HG03025 (cell line): ENCODE results near the gene SNX19.

Source experiments
- ATAC-seq: cut with Tn5 transposase; IDR thresholded peaks from one replicate; pipeline ENCODE4 v1.9.1; 2021; ENCODE audit warnings: mild to moderate bottlenecking, moderate library complexity; ENCODE audit not compliant: unreplicated experiment, low FRiP score

SNX19 gene

DNA sequence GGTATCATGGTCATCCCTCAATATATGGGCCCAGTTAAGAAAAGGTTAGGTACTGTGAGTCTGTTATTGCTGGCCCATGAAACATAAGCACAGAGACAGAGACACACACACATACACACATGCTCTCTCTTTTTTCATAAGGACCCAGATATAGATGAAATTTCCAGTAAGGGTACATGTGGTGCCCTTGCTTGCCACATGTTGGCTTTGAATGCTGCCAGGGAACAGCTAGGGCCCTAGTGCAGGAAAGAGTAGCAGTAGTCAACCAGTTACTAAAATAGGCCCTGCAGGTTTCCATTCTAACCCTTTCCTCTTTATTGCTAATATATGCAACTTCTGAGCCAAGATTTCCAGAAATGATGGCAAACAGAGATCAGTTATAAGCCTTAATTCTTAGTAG is 9.1 kb downstream of the SNX19 start:
- ATAC-seq = no peak

DNA sequence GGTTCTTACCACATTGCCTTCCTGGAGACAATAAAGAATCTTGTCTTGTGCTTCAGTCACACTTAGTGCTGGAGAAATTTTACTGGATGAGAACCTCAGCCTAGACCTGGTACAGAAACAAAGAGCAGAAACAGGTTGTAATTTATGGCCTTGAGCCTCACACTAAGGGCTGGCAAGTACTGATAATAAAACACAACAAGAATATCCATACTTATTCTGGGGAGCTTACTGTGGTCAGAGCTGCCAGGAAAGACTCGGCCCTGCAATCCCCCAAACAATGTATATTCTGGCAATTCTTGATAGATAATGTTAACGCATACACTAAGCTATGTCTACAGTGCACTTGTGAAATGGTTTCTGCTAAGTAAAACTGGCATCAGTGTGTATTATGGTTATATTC is 9.7 kb downstream of the SNX19 start:
- no peak for ATAC-seq

DNA sequence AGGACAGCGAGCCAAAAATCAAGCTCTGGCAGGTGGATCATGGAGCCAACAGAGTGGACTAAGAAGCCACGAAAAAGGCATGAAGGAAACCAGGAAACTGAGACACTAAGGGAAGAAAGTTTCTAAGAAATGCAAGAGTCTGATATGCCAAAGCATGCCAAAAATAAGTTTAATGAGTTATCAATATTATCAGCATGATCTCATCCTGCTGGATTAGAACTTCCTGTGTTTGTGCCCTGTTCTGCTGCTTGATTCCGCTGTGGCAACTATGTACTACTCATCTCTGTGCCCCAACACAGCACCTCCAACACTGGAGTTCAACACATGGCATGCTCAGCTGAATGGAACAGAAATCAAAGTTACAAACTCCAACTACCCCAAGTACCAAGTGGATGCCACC is 10.8 kb downstream of the SNX19 start:
- ATAC-seq = no peak

DNA sequence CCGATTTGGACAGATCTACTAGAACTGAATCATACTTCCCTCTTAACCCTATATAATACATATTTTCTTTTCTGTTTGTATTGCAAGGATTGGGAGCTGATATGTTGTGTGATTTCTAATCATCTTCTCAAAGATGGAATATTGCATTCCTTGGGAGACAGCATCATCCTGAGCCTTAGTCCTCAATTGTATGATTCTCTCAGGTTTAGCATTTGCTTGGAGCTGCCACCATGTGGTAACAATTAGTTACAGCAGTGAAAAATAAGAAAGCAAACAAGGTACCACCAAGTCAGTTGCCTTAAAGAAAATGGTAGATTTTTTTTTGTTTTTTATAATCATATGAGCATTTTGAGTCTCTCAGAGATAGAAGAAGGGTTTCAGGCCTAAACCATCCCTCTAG is 11.9 kb downstream of the SNX19 start:
- ATAC-seq = no peak

DNA sequence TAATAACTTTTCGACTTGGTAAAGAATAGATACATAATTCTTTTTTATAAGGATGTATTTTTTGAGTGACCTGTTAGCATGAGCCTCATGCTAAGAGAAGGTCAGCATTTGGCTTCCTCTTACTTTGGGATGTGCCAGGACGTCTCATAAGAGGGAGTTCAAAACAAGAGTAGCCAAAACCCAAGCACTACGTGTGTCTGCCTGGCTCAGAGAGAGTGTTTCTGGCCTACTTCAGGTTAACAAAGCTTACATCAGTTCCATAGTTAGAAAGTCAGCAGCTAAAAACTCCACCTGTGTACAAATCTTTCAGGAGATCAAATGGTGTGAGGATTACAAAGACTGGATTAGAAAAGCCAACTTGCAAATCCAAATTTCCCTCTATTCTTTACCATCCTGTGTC is 13.9 kb downstream of the SNX19 start:
- ATAC-seq = no peak

DNA sequence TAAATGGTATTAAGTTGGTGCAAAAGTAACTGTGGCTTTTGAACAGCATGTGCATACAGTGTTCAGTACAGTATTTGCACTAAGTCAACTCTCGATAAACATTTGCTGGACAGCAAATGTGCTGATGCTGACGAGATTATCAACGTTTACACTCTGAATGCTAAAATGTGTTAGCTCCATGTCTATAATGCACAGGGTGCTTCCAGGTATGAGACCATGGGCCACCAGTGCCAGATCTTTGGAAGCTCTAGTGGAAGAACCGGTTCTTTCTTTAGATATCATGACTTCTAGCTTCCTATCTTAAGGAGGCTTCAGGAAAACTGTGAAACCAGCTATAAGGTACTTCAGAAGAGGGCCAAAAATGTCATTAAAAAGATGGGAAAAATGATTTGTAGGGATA is 17.2 kb downstream of the SNX19 start:
- no peak for ATAC-seq

DNA sequence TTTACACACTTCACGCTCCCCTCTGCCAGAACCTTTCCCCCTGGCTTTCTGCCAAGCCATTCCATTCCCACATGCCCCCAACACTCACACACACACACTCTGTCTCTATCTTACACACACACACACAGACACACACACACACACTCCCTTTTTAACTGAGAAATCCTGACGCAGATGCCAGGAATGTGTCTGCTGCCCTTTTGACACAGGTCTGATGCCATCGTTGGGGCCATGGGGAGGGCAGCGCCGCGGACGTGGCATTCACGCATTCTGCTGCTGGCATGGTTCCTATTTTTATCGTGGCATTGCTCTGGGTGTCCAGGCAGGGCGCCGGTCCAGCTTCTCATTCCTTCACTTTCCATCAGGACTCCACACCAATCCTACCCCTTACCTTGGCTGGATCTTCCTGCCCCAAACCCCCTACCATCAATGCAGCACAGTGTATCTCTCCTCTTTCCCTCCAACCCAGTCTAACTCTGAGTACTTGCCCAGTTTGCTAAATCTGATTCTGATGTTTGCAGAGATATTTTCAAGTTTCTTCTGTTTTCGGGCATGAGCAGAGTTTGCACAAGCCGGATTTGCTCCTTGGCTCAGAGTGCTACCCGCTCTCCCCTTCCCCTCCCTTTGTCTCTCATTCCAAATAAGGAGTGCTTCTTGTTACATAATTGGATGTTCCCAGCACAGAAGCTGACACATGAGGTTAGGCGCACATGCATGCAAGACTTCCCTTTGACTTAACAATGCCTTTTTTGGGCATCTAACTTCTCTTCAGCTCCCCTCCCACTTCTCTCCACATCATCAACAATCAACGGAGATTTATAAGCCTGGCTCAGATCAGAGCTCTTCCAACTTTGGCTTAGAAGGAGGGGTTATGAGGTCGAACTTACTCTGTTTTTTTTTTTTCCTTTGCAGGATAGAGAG is 18.8 kb downstream of the SNX19 start:
- no peak for ATAC-seq

DNA sequence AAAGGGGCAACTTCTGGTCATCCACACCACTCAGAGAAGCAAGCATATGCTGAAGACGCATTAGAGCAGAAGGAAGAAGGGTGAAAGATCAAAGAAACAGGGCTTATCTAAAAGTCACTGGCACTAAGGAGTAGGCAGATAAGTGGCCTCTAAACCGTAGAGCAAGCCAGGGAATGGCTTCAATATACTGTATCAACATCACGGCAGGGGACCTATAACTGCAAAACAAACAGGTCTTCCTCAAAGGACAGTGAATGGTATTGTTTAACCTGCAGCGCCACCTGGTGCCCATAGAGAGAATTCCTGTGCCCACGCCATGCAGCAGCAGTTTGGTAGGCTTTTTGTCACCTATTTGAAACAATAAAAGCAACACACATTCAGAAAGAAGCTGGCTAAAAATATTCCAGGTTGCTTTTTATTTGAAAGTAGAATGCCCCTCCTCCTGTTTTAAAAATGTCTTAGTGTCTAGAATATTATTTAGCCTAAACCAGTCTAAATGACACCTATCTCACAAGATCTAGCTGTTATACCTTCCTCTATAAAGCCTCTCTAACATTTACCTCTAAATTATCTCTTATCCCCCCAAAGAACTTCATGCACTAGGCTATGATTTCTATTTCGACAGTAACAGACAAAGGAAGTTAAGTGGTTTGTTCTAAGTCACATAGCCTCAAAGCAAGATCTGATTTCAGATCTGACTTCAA is 21.8 kb downstream of the SNX19 start:
- no peak for ATAC-seq

DNA sequence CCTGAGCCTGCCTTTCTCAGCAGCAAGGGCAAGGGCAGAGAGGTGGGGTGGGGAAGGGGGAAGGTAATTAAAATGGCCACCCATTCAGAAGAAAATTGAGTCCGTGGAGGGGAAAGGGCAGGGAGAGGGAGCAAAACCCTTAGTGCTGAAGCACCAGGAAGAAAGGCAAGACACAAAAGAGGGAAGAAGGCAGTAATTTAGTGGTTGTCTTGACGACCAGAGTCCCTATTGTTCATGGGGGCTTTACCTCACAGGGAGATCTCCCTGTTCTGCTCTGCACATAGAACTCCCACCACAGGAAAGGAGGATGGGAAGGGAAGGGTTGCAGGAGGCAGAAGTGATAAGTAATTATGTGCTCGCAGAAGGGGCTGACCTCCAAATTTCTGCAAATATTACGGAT is 23.4 kb downstream of the SNX19 start:
- no peak for ATAC-seq

DNA sequence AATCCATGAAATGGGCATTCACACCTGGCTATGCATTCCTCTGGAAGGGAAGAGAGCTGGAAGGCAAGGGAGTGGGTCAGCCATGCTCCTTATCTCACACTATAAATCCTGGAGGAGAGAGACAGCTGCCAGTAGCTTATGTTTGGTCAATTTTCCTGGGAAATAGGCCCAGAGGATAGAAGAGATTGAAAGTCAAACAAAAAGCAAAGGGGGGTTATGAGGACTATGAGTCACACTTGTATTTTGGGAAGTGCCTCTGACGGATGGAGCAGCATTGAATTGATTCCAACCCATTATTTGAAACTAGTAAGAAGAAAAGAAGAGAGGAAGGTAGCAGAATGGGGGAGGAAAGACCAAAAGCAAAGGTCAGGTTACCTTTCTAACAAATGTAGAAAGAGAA is 25.0 kb downstream of the SNX19 start:
- no peak for ATAC-seq

DNA sequence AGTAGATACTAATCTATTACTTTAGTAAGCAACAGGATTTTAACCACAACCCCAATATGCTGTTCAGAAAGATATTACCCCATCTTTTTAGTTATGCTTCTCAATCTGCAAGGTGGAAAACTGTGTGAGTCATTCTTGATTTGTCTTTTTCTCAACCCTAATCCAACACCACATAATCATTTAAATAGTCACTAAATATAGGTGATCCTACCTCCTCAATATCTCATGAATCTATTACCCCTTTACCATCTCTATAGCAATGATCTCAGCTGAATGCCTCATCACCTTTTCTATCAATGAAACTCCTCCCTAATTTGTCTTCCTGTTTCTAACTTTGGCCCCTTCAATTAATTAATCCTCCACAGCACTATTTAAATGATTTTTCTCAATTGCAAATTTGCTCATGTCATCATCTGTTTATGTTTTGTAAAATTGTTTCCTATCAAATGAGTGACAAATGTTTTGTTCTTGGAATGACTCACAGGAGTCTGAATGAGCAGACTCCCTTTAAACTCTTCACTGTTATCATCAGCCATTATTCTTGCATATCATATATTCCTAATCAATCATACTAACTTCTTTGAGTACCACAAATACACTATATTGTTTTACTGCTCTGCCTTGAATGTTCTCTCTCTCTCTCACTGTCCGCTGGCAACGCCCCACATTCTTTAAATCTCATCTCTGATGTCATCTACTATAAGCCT is 26.1 kb downstream of the SNX19 start:
- no peak for ATAC-seq

DNA sequence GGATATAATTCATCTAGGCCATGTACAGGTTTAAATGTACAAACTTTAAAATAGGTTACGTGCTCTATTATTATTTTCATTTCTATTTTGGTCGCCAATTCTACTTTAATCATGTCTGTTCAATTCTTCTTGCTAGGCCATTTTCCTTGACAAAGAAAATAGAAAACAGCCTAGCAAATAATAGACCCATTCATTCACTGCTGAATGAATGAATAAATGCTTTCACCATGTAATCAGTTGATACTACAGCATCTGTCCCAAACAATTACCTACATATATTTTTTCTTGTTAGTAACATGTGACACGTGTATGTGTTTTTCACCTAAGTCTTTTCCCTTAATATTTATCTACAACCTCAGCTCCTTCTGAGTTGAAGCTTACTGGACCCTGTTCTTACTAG is 27.5 kb downstream of the SNX19 start:
- ATAC-seq = no peak

DNA sequence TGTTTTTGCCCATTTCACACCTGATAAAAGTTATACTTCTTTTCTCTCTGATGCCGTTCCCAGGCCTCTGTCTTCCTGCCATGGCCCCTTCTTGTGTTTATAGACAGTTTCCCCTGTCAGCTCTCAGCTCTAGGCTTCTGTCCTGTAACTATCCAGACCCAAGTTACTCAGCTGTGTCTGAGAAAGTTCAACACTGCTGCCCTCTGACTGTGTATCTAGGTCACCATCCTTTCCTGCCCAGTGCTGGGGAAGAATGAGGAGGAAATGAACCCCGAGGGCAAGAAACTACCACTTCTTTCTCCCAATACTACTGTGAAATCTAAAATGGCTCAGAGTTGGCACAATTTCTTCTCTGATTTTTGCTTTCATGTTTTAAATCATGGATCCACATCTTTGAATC is 29.6 kb downstream of the SNX19 start:
- ATAC-seq = no peak

DNA sequence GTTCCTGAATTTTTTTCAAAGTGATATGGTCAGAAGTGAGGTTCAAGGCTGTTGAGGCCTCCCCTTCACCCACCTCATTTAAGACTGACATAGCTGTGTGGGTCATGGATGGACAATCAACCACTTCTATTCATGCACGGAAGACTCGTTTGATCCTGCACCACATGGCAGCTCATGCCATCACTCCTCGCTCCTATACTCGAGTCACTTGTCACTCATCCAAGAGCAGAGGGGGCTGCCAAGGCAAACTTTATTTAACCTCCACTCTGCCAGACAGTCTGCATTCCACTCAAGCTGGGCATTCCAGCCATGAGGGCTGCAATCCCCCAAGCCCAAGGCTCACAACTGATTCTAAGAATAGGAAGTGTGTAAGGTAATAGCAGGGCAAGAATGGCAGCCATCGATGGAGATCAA is 34.1 kb downstream of the SNX19 start:
- no peak for ATAC-seq

DNA sequence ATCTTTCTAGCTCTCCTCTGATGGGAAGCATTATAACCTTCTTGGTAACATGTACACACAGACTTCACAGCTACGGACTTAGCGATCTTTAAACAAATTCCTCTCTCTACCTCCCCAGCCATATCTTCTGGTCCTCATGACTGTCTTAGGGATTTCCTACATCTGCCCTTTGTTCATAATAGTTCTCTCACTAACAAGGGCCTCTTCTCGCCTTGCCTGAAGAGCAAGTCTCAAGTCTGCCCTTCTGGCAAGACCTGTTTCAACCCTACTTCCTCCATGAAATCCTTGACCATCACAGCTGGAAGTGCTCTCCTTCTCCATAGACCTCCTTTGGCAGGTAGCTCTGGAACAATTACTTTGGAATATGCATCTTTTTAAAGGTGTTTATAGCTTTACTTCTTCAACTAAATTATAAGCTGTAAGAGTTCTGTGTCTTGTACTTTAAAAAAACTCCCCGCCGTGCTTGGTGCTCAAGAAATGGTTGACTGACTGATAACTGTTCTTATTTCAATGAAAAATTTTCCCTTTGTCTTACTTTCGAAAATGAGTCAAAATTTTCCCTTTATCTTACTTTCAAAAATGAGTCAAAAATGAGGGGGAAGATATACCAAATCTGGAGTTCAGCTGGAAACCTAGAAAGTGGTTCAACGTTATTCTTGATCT is 34.7 kb downstream of the SNX19 start:
- ATAC-seq = no peak

DNA sequence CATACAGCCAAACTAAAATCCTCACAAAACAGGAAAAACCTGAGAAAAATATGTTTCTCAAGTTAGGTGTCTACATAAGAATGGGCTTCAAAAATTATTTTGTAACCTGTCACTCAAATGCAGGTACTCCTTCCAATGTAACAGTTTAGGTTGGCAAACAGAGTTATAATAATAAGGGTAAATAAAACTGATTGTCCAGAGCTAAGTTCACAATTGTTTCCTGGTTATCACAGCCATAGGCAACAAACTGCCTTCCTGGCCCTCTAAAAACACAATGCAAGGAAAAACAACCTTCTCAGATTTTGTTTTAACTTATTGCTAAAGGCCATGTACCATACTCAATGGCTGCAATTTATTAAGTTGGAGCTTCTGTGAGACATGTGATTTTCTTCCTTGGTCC is 36.4 kb downstream of the SNX19 start:
- no peak for ATAC-seq

DNA sequence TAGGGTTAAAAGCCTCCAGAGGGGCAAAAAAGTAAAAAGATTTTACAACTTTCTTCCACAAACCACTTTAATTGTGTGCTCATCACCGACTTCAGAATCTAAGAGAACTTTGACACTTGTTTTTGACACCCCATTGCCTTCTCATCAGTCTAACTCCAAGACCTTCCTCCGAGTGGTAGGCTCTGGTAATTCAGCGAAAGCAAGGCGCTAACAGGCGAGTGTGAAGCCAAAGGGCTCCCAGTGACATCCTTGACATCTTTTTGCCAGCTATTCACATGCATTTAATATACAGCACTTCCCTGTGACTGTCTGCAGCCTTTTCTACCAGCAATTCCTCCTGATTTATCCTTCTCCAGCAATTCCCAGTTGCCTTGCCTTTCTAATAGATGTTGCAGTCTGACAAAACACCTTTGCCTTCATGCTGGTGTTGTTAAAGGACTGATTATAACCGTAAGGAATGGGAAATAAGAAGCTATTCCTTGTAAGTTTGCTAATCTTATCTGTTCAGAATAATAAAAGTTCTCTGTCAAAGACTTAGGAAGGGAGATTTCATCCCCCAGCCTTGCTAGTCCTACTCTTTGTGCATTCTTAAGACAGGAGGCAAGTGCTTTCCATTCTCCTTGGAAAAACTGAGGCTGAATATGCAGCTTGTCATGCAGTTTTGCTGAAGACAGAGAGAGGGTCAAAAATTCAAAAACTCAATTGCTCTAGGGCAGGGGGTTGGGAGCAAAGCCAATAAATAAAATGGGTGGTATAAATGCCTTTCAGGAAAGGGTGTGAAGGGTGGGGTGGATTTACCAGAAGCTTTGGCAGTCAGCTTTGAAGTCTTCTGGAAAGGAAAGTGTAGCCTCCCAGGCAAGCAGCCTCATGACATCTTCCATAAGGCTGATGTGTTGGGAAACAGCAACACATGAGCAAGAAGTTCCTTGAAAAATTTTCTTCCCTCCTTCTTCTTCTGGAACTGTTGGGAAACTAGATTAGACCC is 39.1 kb downstream of the SNX19 start:
- no peak for ATAC-seq

DNA sequence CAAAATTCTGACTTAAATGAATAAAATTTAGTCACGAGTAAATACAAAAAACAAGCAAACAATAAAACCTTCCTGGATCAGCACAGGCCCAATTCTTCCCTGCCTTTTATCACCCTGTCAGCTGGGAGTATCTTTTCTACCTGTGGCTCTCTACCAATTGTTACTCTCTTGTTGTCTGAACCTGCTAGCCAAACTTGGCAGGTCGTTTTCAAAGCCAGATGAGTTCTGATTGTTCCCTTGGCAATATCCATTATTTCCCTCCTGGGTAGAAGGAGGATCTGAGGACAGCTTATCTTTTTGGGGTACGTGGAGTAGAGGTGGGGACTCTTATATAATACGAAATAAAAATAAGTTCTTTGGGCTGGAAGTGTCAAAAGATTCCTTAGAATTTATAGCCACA is 40.2 kb downstream of the SNX19 start:
- ATAC-seq = no peak

DNA sequence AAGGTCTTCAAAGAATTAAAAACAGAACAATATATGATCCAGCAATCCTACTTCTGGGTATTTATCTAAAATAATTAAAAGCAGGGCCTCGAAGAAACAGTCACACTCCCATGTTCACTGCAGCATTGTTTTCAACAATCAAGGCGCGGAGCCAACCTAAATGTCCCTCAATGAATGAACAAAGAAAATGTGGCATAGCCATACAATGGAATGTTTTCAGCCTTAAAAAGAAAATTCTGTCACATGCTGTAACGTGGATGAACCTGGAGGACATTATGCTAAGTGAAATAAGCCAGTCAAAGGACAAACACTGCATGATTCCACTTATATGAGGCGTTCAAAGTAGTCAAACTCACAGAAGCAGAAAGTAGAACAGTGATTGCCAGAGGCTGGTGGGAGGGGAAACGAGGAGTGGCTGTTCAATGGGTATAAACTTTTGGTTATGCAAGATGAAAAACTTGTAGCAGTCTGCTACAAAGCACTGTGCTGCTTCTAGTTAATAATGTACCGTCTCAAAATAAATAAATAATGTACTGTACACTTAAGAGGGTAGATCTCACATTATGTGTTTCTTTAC is 41.2 kb downstream of the SNX19 start:
- ATAC-seq = no peak
